Thymus (tissue), 11 donors: Measurements from ENCODE around the gene CDK2. TPM values are rescaled to one million over a fixed set of nuclear protein-coding genes. Genes with fewer than 3 reads are reported as not detected.

Experiments
- DNase-seq, 9 donors: peaks; one replicate each; pipeline ENCODE4 v3.0.0-alpha.2; 2013; ENCODE audit warnings: low spot score in 9 of 9, low read depth in 6 of 9, missing footprints in 1 of 9
- H3K27ac ChIP-seq, 2 donors: one replicate each; pipeline ENCODE4 v1.5.1; 2013; ENCODE audit warnings: control low read depth in 1 of 2, low read depth in 1 of 2, low read length in 1 of 2, mild to moderate bottlenecking in 1 of 2, moderate library complexity in 1 of 2
- H3K27me3 ChIP-seq, 2 donors: one replicate each; pipeline ENCODE4 v1.5.1; 2013; ENCODE audit warnings: low read length in 1 of 2; ENCODE audit not compliant: control insufficient read depth in 2 of 2, insufficient read depth in 1 of 2
- H3K36me3 ChIP-seq, 2 donors: one replicate each; pipeline ENCODE4 v1.5.1; 2013; ENCODE audit warnings: low read length in 1 of 2, mild to moderate bottlenecking in 1 of 2, moderate library complexity in 1 of 2; ENCODE audit not compliant: control insufficient read depth in 2 of 2, insufficient read depth in 2 of 2
- H3K4me1 ChIP-seq, 2 donors: one replicate each; pipeline ENCODE4 v1.5.1; 2013; ENCODE audit warnings: low read length in 2 of 2; ENCODE audit not compliant: control insufficient read depth in 2 of 2, insufficient read depth in 2 of 2
- H3K4me3 ChIP-seq, 2 donors: one replicate each; pipeline ENCODE4 v1.5.1; 2013; ENCODE audit warnings: low read length in 2 of 2, control low read depth in 1 of 2, mild to moderate bottlenecking in 1 of 2
- H3K9me3 ChIP-seq, 2 donors: one replicate each; pipeline ENCODE4 v1.5.1; 2013; ENCODE audit warnings: low read length in 1 of 2, mild to moderate bottlenecking in 1 of 2; ENCODE audit not compliant: control insufficient read depth in 2 of 2, insufficient read depth in 1 of 2
- WGBS: extraction: QIAGEN DNeasy Blood & Tissue Kit; methylation state at CpG from one replicate; pipeline ENCODE4 v1.1.7; 2013; 5-methylcytosine and 5-hydroxymethylcytosine counted together
- polyA plus RNA-seq: library from polyadenylated mRNA; stranded (reverse); fragments of 200-250 nt; gene quantifications from one replicate; pipeline ENCODE4 v1.2.3, GENCODE V29; 2013
- total RNA-seq: library from RNA; stranded (reverse); fragments of 120-200 nt; gene quantifications from one replicate; pipeline ENCODE4 v1.2.4, GENCODE V29; 2013
- donor health status: healthy.

The CDK2 gene
- total and polyA plus RNA-seq, 2 donors = 22.3 to 67.2 TPM

DNA sequence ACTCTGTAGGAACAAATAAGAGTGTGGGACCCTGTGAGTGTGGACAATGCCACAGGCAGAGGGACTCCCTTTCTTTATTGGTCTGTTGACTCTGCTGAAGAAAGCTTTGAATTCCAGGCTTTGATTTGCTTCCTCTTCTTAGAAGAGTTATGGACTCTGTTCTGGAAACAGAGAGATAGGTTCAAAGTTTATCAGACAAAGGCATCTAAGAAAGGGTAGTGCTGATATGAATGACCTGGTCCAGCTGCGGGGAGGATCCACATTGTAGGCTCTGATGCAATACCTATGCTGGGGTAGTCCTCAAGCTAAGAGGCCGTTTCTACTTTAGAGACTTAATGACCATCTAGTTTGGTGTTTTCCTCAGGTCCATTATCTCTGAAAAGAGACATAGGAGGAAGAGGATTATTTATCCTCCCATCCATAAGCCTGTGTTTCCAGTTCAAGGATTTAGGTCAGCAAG lies 43.5 kb downstream of the CDK2 start:
- no peak for DNase-seq
- Histone ChIP-seq H3K4me1 (peaks cover 0 to 10% of the 10 kb centered on the region in 2 donors), H3K27ac (no peak overlapping the region), H3K36me3 (no peaks in the 10 kb centered on the region), H3K27me3 (no peaks in the 10 kb centered on the region), H3K4me3 (no peak overlapping the region), H3K9me3 (no peaks in the 10 kb centered on the region)
- 93% methylated on average over 2 of the region's 2 CpGs for WGBS

GRCh38 chr12:56011509-56012090 lies 45.0 kb downstream of the CDK2 start:
- no peak for DNase-seq
- H3K9me3 ChIP-seq = no peaks in the 10 kb centered on the region
- 98% methylated on average over 2 of the region's 2 CpGs for whole genome bisulfite sequencing

GRCh38 chr12:56013482-56013881 lies 46.9 kb downstream of the CDK2 start:
- DNase-seq = no peak
- Histone ChIP-seq H3K27ac (peak overlapping the region in 1 of 2 donors; percentile 12), H3K9me3 (no peaks in the 10 kb centered on the region), H3K4me3 (no peak overlapping the region), H3K27me3 (no peaks in the 10 kb centered on the region), H3K36me3 (peaks cover 0 to 2% of the 10 kb centered on the region in 2 donors), H3K4me1 (no peaks in the 10 kb centered on the region)
- 97% methylated on average over 5 of the region's 5 CpGs for WGBS

More at GRCh38 chr12:56011509-56012090, 45.0 kb downstream of the CDK2 start:
- no peaks in the 10 kb centered on the region for H3K36me3 ChIP-seq
- no peak overlapping the region for H3K4me3 ChIP-seq
- H3K4me1 ChIP-seq = peaks cover 0 to 10% of the 10 kb centered on the region in 2 donors
- peak overlapping the region in 1 of 2 donors; percentile 9 for H3K27ac ChIP-seq
- H3K27me3 ChIP-seq = no peaks in the 10 kb centered on the region

DNA sequence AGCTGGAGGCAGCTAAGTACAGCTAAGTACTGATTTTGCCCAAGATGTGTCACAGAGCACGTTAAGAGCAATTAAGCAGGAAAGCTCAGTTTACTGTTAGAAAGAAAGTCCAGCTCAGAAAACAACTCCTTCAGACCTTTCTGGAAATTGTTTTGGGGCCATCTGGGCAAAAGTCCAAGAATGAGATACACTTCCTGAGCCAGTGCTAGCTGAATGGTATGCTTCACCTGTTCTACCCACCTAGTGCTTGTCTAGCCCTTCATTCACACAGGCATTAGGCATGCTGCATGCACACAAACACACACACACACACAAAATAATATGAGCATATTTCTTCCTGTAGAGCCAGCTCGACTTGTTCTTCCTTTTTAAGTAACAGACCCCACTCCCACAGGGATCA lies 47.6 kb downstream of the CDK2 start:
- Histone ChIP-seq H3K4me3 (no peak overlapping the region), H3K27ac (no peak overlapping the region), H3K27me3 (no peaks in the 10 kb centered on the region), H3K4me1 (no peaks in the 10 kb centered on the region), H3K36me3 (peaks cover 0 to 3% of the 10 kb centered on the region in 2 donors), H3K9me3 (no peaks in the 10 kb centered on the region)
- no peak for DNase-seq
- 70% methylated on average over 2 of the region's 2 CpGs for WGBS

DNA sequence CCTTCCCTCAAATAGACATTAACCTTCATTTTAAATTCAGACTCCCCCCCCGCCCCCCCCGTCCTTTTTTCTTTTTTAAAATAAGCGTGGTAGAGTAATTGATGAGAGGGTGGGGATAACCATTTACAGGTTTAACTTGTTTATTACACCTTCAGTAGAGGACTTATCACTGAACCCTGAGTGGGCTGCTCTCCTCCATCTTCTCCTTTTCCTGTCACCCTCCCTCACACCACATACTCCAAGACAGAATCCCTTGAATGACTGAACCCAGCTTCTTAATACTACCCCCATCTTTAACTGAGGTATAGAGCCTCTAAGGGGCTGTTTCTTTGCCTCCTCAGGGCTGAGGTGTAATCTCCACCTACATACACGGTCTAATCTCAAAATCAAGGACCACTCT lies 50.6 kb downstream of the CDK2 start:
- peaks cover 15 to 21% of the 10 kb centered on the region in 2 donors for H3K4me1 ChIP-seq
- H3K27ac ChIP-seq = no peak overlapping the region
- H3K9me3 ChIP-seq = no peaks in the 10 kb centered on the region
- peaks cover 0 to 3% of the 10 kb centered on the region in 2 donors for H3K36me3 ChIP-seq
- H3K27me3 ChIP-seq = no peaks in the 10 kb centered on the region
- no peak for DNase-seq
- WGBS = 99% methylated on average over 4 of the region's 4 CpGs
- H3K4me3 ChIP-seq = no peak overlapping the region

DNA sequence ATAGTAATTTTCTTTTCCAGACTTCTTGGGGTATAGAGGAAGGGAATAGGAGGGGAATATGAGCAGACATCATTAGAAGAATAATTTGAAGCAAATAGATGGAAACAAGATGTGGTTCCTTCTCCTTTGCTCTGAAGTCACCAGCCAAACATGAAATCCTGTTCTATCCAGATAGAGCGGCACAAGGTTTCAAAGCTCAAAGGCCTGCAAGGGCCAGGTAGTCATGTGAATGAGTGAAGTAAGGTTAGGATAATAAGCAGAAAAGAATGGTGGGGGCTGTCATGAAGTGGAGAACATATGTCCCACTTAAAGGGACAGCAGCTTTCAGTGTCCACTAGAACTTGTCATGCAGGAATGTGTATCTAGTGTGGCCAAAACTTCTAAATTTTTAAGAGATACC lies 51.7 kb downstream of the CDK2 start:
- Histone ChIP-seq H3K4me1 (peaks cover 16 to 25% of the 10 kb centered on the region in 2 donors), H3K4me3 (no peak overlapping the region), H3K9me3 (no peaks in the 10 kb centered on the region), H3K27me3 (no peaks in the 10 kb centered on the region), H3K36me3 (peaks cover 0 to 3% of the 10 kb centered on the region in 2 donors), H3K27ac (no peak overlapping the region)
- no peak for DNase-seq
- WGBS = 100% methylated on average over 1 of the region's 1 CpG

DNA sequence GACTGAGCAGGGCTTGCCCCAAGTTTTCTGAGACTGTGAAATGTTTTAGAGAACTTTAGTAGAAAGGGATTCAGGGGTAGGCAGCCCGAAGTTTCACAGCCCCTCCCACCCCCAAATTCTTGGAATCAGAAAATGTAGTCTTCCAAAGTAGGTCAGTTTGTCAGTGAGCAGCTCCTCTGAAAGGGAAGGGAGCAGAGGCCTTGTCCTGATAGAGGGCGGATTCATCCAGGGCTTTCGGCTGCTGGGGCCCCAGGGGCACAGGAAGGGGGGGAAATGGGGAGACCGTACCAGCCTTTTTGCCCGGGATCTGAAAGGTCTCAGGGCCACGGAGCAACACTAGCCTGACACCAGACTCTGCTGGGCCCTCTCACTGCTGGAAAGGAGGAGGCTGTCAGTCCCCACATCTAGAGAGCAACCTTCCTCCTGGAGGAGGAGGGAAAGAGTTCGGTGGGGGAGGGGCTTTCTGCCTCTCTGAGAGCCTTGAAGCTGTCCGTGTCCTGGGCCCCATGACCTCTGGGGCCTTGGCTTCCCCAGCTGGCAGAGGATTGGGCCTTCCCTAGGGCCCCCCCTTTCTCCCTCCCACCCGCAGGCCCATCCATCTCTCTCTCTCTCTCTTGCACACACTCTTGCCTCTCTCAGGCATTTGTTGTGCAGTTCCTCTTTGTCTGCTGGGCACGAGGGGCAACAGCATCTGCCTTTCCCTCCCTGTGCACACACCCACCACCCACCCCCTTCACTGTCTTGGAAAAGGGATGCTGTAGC lies 54.0 kb downstream of the CDK2 start, which contains the start of gene IKZF4:
TSS of gene IKZF4 (plus strand) at position 621 of the 762 bp plus-strand sequence. CDS start 451 bp downstream, outside the sequence.
- WGBS = 23% methylated on average over 10 of the region's 10 CpGs
- Histone ChIP-seq H3K27me3 (no peaks in the 10 kb centered on the region), H3K27ac (peak within 1 kb of the TSS; percentile 73 to 78), H3K9me3 (no peaks in the 10 kb centered on the region), H3K36me3 (peaks cover 0 to 10% of the 10 kb centered on the region in 2 donors), H3K4me1 (peaks cover 16 to 25% of the 10 kb centered on the region in 2 donors), H3K4me3 (peak within 1 kb of the TSS; percentile 28 to 46)
- DNase-seq = peak in 2 of 9 donors; percentile 28 to 54

DNA sequence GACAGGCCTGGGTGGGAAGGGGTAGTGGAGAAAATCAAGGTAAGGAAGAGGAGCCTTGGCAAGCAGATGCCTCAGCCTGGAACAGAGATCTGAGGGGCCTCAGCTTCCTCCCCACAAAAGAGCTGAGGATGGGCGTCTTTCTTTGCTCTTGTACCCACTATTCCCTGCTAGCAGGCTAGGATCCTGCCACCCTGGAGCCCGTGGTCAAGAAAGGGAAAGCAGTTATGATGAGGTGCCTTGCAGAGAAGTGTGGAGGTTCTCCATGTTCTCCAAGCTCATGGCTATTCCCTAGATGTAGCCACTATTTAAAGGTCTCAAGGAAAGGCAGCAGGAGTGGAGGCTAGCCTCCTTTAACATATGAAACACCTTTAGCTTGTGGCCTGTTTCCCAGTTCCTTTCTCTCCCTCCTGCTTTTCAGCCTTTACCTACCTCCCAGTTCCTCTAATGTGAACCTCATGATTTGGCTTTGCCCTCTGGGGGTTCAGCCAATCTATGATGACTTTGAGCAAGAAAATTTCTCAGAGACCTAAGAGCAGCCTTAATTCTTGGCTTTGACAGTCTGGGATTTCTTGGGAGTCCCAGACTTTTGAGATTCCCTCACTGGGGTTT lies 55.4 kb downstream of the CDK2 start:
- Histone ChIP-seq H3K36me3 (peaks cover 4 to 19% of the 10 kb centered on the region in 2 donors), H3K27me3 (no peaks in the 10 kb centered on the region), H3K4me1 (peaks cover 16 to 25% of the 10 kb centered on the region in 2 donors), H3K9me3 (no peaks in the 10 kb centered on the region), H3K27ac (peak overlapping the region in 1 of 2 donors; percentile 7), H3K4me3 (peak overlapping the region; percentile 28 to 46)
- peak in 1 of 9 donors; percentile 40 for DNase-seq
- WGBS = 5% methylated on average over 2 of the region's 2 CpGs
